SK-N-MC (cell line): ENCODE measurements around the gene BOD1L2.

Experiments used
- DNase-seq: peaks from one replicate; pipeline ENCODE4 v3.0.0-alpha.2; 2011; ENCODE audit warnings: low read depth, low spot score
- H3K27ac ChIP-seq: fragments of 200-600 bp; sonication (generic); 2 replicates; pipeline ENCODE4 v1.5.1; 2016; ENCODE audit warnings: mixed run types
- H3K36me3 ChIP-seq: fragments of 200-600 bp; sonication (generic); 2 replicates; pipeline ENCODE4 v1.6.1; 2017; ENCODE audit warnings: antibody characterized with exemption, low read length, mixed read lengths; ENCODE audit not compliant: insufficient read depth
- H3K4me3 ChIP-seq: fragments of 200-600 bp; sonication (generic); 2 replicates; pipeline ENCODE4 v1.5.1; 2016
- H3K9ac ChIP-seq: fragments of 200-600 bp; sonication (generic); 2 replicates; pipeline ENCODE4 v1.8.0; 2017; ENCODE audit warnings: mixed run types, mixed read lengths; ENCODE audit not compliant: insufficient read length
- H3K9me3 ChIP-seq: fragments of 200-600 bp; sonication (generic); 2 replicates; pipeline ENCODE4 v1.6.1; 2017; ENCODE audit warnings: low read depth, mild to moderate bottlenecking, antibody characterized with exemption, low read length, moderate library complexity, mixed read lengths
- EZH2 ChIP-seq: fragments of 200-600 bp; sonication (generic); IDR thresholded peaks from one replicate; pipeline ENCODE4 v1.6.1; 2017; ENCODE audit warnings: antibody characterized with exemption
- FOXP2 ChIP-seq: optimal IDR thresholded peaks from 2 replicates; pipeline ENCODE3; 2011; ENCODE audit warnings: mild to moderate bottlenecking, moderate library complexity; ENCODE audit not compliant: insufficient read depth; ENCODE audit errors: extremely low read length, control extremely low read depth
- POLR2AphosphoS5 ChIP-seq: IDR thresholded peaks from 2 replicates; pipeline ENCODE4 v1.6.1; 2012; ENCODE audit warnings: mild to moderate bottlenecking, low read depth, low read length, borderline replicate concordance

BOD1L2 gene

DNA sequence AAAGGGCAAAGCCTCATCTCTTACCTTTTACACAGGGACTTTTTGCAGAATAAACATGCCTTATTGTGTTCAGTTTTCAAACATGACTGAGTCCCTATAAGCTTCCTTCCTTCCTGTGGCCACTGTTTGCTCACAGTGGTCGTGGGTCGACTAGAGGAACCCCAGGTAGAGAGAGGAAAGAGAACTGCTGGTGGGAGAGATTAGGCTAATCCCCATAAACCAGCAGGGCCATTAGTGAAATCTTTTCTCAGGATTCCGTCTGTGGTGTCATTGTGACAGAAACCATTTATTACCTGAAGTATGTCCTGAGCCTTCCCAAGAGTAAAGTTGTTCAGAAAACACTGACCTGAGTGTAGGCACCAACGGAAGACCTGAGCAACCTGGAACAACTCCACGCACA is 21.3 kb upstream of the BOD1L2 start:
- Histone ChIP-seq H3K9me3 (no peaks in the 10 kb centered on the region), H3K4me3 (no peak overlapping the region), H3K27ac (no peak overlapping the region), H3K36me3 (no peaks in the 10 kb centered on the region), H3K9ac (no peak overlapping the region)
- DNase-seq, result no peak
- TF ChIP-seq FOXP2 (no peak), EZH2 (no peak), POLR2AphosphoS5 (no peak)

DNA sequence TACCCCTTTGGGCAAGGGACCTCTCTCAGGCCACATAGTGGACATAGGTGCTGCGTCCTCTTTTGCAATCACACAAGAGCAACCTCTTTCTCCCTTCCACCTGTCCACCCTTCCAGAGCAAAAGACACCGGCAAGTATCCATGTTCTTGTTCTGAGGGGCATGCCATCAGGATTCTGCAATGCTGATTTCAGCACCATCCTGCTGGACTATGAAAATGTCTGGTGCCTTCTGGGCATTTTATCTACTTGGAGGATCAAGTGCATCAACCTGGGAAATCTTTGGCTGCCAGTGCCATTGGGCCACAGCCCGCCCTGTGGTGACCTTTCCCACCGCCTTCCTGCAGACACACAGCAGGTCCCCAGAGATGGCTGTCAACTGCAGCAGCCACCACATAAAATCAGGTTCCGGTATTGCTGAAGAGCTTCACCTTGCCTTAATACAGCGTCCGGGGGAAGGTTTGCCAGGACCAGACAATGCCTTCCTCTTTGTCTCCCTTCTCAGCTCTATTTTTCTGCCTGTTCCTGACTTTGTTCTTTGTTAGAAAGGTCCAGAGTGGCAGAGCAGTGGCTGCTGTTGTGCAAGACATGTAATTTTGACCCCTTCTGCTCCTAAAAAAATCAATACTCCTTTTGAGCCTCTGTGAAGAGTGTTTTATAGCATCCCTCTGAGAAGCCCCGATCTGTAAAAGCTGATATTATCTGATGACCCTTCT is 18.5 kb upstream of the BOD1L2 start:
- H3K36me3 ChIP-seq, result no peaks in the 10 kb centered on the region
- H3K4me3 ChIP-seq, result no peak overlapping the region
- H3K27ac ChIP-seq, result no peak overlapping the region
- DNase-seq, result no peak
- no peak overlapping the region for H3K9ac ChIP-seq
- TF ChIP-seq POLR2AphosphoS5 (no peak), EZH2 (no peak), FOXP2 (no peak)
- H3K9me3 ChIP-seq, result no peaks in the 10 kb centered on the region

DNA sequence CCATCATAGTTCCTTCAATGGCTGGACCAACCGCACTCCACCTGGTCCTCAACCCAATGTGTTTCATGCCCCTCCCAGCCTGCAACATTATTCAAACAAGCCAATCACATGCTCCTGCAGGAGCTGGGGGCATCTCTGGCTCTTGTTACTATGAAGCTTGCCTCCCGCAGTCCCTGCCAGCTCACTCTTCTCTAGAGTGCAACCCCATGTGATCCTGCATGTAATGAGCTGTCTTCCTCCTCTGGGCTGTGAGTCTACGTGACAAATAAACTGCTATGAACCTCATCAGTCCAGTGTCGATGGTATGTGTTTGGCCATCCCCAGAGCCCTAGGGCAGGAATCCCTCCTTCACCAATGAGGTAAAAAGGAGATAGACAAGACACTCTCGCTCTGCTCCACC is 15.8 kb upstream of the BOD1L2 start:
- no peaks in the 10 kb centered on the region for H3K36me3 ChIP-seq
- H3K4me3 ChIP-seq, result no peak overlapping the region

GRCh38 chr18:57131782-57132181 is 15.1 kb upstream of the BOD1L2 start:
- Histone ChIP-seq H3K36me3 (no peaks in the 10 kb centered on the region), H3K9ac (no peak overlapping the region), H3K9me3 (no peaks in the 10 kb centered on the region), H3K27ac (no peak overlapping the region), H3K4me3 (no peak overlapping the region)
- DNase-seq, result no peak
- TF ChIP-seq EZH2 (no peak), FOXP2 (no peak), POLR2AphosphoS5 (no peak)

More for the DNA sequence above, 15.8 kb upstream of the BOD1L2 start:
- Histone ChIP-seq H3K27ac (no peak overlapping the region), H3K9me3 (no peaks in the 10 kb centered on the region), H3K9ac (no peak overlapping the region)
- no peak for TF ChIP-seq POLR2AphosphoS5
- TF ChIP-seq FOXP2, result no peak
- no peak for TF ChIP-seq EZH2
- no peak for DNase-seq

- no peak overlapping the region for H3K9ac ChIP-seq
- H3K9me3 ChIP-seq, result no peaks in the 10 kb centered on the region
- H3K27ac ChIP-seq, result no peak overlapping the region
- no peak for DNase-seq
- H3K4me3 ChIP-seq, result no peak overlapping the region
- TF ChIP-seq EZH2, result no peak
- TF ChIP-seq POLR2AphosphoS5, result no peak
- TF ChIP-seq FOXP2, result no peak
- no peaks in the 10 kb centered on the region for H3K36me3 ChIP-seq
Measured at GRCh38 chr18:57134618-57135135, 12.2 kb upstream of the BOD1L2 start.

- TF ChIP-seq FOXP2 (no peak), EZH2 (no peak), POLR2AphosphoS5 (no peak)
- no peaks in the 10 kb centered on the region for H3K36me3 ChIP-seq
- no peak overlapping the region for H3K27ac ChIP-seq
- no peak for DNase-seq
- no peak overlapping the region for H3K4me3 ChIP-seq
- no peaks in the 10 kb centered on the region for H3K9me3 ChIP-seq
- no peak overlapping the region for H3K9ac ChIP-seq
Measured at GRCh38 chr18:57135699-57136098, 11.2 kb upstream of the BOD1L2 start.

DNA sequence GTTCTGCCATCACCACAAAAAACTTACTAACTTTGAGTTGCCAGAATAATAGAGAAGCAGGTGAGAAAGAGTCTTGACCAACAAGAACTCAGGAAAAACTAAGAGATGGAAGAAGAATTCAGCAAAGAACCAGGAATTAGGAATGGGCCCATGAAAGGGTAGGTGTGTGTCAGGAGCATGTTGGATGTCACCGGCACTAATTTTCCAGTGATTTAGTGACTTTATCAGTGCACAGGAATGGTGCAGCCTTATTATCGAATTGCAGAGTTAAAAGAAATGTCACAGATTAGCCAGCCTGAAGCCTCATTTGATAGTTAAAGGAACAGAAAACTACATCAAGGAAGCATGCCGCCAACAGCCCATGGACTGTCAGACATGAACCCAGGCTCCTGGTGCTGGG is 9.0 kb upstream of the BOD1L2 start:
- H3K36me3 ChIP-seq, result no peaks in the 10 kb centered on the region
- H3K9ac ChIP-seq, result no peak overlapping the region
- H3K4me3 ChIP-seq, result no peak overlapping the region
- no peak for TF ChIP-seq POLR2AphosphoS5
- no peak for TF ChIP-seq EZH2
- TF ChIP-seq FOXP2, result no peak
- no peaks in the 10 kb centered on the region for H3K9me3 ChIP-seq
- H3K27ac ChIP-seq, result no peak overlapping the region
- no peak for DNase-seq

DNA sequence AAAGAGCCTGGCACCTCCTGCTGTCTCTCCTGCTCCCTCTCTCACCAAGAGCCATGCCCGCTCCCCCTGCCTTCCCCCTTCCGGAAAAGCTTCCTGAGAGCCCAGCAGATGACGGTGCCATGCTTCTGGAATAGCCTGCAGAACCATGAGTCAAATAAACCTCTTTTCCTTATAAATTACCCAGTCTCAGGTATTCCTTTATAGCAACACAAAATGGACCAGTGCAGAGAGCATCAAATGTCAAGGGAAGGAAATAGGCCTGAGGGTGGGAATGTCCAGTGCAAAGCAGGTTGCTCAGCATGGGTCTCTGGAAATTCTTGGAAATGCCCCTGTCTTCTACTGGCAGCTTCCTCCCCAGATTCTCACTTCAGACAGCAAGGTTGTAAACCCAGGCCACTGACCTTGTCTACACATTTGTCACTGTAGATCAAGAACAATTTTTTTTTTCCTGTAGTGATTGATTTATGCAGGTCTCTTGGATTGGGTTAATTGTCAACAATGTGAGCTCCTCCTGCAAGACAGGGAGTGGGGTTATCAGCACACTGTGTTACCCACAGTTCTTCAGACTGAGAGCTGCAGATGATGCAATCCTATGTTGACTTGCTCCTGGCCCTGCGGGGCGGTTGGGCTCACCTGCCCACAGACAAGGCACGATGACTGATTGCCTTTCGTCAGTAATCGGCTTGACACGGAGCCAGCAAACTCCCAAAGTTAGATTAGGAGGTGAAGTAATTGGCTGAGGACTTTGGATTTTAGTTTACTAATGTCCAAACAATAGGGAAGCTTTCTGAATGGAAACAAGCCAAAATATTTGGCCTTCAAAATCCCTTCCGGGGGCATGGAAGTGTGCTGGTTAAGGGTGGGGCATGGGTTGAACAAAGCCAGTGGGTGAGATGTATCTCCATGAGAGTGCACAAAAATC is 5.4 kb upstream of the BOD1L2 start:
- Histone ChIP-seq H3K9ac (no peak overlapping the region), H3K36me3 (no peaks in the 10 kb centered on the region), H3K9me3 (no peaks in the 10 kb centered on the region), H3K27ac (no peak overlapping the region), H3K4me3 (no peak overlapping the region)
- TF ChIP-seq FOXP2, result no peak
- no peak for DNase-seq
